Activated gamma-delta T cell treated with Interleukin-2 at 50 U/mL for 16 hours (primary cell): ENCODE measurements around the gene FGFR3.
"Not testable (repeated sequence)": the region's sequence is repeated elsewhere in the genome, so short reads cannot be mapped to it uniquely, and the experiment has no call there.

Experiments
- DNase-seq: peaks from one replicate; pipeline ENCODE4 v3.0.0-alpha.2; 2020

Gene FGFR3

GRCh38 chr4:1821679-1822567 lies 28.8 kb downstream of the FGFR3 start:
- DNase-seq, result no peak

- no peak for DNase-seq
Observed at GRCh38 chr4:1822568-1823544, 29.8 kb downstream of the FGFR3 start.

DNA sequence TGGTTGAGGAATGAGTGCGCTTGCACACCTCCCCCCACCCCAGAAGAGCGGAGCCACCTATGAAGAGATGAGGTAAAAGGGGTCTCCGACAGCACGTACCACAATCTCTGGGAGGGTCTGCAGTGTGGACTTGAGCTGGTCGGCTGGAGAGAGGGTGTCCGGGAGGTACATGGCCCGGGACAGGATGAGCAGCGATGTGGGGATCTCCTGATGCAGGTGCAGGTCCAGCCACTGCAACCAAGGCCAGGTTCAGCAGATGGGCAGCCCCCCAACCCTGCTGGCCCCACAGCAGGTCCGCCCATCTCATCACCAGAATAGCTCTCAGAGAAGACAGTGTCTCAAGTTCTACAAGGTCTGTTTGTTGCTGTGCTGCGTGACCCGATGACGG lies 30.4 kb downstream of the FGFR3 start:
- no peak for DNase-seq

GRCh38 chr4:1824746-1825145 lies 31.7 kb downstream of the FGFR3 start:
- DNase-seq, result no peak

- no peak for DNase-seq
Observed at GRCh38 chr4:1825326-1825725, 32.2 kb downstream of the FGFR3 start.

- no peak for DNase-seq
Observed at GRCh38 chr4:1826531-1827350, 33.6 kb downstream of the FGFR3 start.

DNA sequence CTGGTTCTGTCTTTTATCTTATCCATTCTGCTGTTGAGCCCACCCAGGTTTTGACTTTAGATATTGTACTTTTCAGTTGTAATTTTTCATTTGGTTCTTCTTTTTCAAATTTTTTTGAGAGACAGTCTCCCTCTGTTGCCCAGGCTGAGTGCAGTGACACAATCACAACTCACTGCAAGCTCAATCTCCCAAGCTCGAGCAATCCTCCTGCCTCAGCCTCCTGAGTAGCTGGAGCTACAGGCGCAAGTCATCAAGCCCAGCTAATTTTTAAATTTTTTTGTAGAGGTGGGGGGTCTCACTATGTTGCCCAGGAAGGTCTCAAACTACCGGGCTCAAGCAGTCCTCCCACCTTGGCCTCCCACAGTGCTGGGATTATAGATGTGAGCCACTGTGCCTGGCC lies 37.1 kb downstream of the FGFR3 start:
- no peak for DNase-seq

- DNase-seq, result no peak
Observed at GRCh38 chr4:1830642-1831228, 37.6 kb downstream of the FGFR3 start.

GRCh38 chr4:1831331-1831730 lies 38.2 kb downstream of the FGFR3 start:
- DNase-seq, result no peak

DNA sequence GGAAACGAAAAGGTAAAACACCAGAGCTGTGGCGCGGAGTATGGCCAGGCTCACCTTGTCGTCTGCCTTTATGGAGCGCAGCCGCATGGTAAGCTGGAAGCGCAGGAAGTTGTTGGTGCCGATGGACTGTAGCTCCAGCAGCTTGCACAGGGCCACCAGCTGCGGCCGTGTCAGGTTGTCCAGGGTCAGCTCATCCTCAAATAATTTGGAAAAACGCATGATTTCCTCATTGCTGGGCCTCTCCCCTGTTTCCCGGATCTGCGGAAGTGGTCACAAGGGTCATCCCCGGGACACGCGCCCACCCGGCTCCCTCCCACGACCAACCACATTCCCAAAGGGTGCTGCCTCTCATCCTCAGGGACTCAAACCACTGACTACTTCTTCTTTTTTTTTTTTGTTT lies 39.6 kb downstream of the FGFR3 start:
- DNase-seq, result no peak

DNA sequence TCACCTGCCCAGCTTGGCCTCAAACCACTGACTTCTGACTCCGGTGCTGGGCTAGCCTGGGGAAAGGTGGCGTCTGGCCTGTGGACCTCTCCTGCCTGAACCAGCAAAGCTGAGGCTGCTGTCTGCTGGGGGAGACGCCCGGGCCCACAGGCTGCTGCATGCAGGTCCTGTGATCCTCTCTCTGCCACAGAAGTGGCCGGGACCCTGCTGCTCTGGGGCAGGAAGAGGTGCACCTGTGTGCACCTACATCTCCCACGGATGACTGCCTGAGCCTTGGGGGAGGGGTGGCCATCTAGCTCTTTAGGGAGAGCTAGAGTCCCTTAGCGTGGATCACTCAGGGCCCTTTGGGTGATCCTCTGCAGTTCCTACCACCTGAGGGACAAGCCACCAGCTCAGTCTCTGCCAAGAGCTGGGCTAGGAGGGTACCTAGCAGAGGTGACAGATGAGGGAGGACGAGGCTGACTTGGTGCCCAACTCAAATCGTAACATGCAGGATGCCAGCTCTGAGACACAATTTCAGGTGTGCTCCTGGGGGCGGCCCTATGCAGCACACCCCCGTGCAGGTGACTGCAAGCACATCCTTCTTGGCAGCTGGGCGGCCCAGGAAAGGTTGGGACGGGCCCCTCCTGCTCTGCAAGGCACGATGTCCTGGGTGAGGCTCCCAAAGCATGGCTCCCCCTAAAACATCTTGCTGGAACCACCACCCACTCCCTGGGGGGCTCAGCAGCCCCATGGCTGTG lies 40.4 kb downstream of the FGFR3 start:
- no peak for DNase-seq

DNA sequence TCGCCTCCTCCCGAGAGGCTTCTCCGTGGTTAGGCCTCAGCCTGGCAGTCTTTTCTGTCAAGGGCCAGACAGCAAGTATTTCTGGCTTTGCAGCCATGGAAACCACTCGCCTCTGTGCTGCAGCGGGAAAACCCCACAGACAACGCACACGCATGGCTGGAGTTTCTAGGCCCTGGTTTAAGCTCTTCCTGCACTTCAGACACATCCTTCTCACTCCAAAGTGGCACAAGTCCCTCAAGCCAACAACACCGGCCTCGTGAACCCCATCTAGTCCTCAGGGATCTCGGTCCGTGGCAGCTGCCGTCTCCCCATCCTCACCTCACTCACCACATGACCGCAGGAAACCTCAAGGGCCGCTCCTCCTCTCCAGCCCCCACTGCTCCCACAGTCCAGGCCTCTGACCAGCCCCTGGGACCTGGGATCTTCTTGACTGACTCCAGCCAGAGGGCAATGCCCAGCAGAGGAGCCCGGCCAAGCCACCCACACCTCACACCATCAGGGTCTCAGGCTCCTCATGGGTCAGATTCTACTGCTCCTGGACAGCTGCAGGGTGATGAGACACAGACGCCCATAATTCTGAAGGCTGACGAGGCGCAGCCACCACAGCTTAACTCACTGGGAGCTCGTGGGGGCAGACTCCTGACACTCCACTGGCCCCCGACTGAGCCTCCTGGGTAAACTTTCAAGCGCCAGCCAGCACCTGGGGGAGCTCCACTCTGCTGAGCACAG lies 41.1 kb downstream of the FGFR3 start:
- DNase-seq, result no peak

GRCh38 chr4:1835836-1836235 lies 42.7 kb downstream of the FGFR3 start:
- not testable (repeated sequence) for DNase-seq

DNA sequence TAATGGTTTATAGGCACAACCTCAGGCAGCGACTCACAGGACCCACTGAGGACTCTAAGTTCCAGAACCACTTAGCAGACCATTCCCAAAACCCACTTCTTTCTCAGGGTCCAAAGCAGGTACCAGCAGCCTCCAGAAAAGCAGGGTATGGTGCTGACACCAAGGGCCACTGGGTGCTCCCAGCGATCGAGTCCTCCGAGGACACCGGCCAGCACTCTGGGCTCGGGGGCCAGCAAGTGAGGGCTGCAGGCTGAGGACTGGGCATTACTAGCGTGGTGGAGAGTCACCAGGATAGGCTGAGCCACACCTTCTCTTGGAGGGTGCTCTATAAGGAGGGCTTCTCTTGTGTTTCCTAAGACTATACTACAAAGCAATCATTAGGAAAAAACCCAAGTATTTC lies 43.6 kb downstream of the FGFR3 start:
- DNase-seq, result no peak

- DNase-seq, result no peak
Observed at GRCh38 chr4:1837069-1837468, 44.0 kb downstream of the FGFR3 start.

DNA sequence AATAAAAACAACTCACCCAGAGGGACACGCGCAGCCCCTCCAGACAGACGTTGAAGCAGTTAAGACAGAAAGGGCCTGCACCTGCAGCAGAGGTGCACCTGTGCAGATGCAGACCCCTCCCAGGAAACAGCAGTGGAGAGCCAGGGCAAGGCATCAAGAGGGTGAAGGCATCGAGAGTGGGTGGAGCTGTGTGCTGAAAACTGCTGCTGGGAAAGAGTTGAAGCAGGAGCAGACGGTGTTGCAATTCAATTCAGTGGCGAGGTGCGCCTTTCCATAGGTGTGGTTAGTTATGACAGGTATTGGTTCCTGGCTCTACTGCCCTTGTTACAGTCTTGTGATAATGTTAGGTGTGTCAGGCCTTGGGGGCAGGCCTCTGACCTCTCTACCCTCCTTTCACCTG lies 46.2 kb downstream of the FGFR3 start:
- no peak for DNase-seq

DNA sequence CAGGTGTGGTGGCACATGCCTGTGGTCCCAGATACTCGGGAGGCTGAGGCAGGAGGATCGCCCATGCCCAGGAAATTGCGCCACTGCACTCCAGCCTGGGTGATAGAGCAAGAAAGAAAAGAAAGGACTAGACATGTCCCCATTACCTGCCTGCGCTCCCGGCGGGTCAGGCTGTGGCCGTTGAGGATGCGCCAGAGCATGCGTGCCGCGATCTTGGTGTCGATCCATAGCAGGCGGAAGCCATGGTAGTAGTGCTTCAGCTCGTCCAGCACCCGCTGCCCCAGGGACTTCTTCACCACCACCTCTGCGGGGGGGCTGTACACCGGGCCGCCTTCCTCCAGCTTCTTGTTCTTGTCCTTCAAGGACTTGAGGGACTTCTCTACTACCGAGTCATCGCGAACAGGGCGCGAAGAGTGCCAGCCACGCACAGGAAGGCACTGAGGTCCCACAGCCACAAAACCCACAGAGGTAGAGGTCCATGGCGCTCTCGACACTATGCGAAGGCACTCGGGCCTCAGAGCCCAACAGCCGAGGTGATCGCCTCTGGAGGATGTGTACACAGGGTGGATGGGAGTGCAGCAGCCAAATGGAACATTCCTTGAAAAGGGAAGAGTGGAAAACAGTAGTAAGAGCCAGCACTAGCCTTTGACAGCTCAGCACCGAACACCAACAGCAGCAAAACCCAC lies 48.3 kb downstream of the FGFR3 start:
- DNase-seq, result no peak

- no peak for DNase-seq
Observed at GRCh38 chr4:1841887-1842210, 48.8 kb downstream of the FGFR3 start.

DNA sequence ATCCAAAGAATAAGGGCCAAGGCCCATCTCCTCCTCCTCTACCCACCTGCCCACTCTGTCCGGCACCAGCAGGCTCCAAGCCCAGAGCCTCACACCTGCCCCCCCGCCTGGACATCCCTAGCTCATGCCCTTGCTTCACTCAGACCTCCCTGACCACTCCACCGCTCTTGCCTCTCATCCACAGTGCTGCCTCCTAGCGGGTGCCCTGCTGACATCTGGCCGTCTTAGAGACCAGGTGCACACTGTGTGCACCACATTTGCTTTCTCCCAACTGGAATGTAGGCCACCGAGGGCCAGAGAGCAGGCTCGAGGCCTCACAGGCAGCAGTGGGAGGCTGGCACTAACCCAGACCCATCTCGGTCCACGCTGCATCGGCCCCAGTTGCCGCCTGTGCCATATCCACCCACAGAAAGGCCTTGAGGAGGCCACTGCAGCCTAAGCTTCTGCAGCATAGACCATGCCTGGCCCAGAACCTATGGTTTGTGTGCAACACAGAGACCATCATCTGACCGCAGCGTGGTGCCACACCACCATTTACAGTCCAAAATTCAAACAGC lies 49.3 kb downstream of the FGFR3 start:
- no peak for DNase-seq

GRCh38 chr4:1842993-1843448 lies 49.9 kb downstream of the FGFR3 start:
- DNase-seq, result no peak
